ENCODE measurements around the gene LSM12.

DNA sequence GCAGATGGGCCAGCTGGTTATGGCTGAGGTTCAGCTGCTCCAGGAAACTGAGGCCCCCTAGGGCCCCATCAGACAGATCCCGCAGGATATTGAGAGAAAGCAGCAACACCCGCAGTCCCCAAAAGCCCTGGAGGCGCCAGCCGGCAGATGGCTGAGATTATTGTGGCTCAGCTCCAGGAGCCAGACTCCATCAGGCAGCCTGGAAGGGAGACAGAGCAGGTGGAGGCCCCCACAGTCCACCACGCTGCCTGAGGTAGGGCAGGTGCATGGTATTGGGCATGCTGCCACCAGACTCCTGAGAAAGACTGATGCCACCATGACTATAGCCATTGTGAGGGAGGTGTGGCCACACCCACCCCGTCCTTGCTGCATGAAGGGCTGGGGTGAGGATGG lies 42.2 kb downstream of the LSM12 start:
- TF ChIP-seq CTCF (IDR thresholded peaks at IDR 0.05; ENCODE audit: low read length), result no peak
- no peak for TF ChIP-seq EZH2 (IDR thresholded peaks at IDR 0.05; ENCODE audit: borderline replicate concordance, low read length)

All from OCI-LY1 (cell line).